GM18870 (cell line): ENCODE measurements around the gene HECW1.

Experiments used
- ATAC-seq: cut with Tn5 transposase; IDR thresholded peaks from one replicate; pipeline ENCODE4 v1.9.1; 2021; ENCODE audit warnings: moderate library complexity; ENCODE audit not compliant: unreplicated experiment

The HECW1 gene

DNA sequence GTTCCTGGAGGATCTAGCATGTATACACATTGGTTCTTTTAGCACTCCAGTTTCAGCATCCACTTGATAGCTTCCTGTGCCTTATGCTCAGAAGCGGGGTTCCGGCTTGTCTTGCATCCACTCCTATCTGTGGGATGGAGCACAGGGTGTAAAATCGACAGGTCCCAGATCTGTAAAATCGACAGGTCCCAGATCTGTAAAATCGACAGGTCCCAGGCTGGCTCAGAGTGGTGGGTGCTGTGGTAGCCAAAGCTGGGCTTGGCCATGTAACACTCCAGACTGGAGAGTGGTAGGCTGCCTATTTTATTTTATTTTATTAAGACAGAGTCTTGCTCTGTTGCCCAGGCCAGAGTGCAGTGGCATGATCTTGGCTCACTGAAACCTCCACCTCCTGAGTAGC, 30.3 kb downstream of the HECW1 start:
- ATAC-seq: no peak

DNA sequence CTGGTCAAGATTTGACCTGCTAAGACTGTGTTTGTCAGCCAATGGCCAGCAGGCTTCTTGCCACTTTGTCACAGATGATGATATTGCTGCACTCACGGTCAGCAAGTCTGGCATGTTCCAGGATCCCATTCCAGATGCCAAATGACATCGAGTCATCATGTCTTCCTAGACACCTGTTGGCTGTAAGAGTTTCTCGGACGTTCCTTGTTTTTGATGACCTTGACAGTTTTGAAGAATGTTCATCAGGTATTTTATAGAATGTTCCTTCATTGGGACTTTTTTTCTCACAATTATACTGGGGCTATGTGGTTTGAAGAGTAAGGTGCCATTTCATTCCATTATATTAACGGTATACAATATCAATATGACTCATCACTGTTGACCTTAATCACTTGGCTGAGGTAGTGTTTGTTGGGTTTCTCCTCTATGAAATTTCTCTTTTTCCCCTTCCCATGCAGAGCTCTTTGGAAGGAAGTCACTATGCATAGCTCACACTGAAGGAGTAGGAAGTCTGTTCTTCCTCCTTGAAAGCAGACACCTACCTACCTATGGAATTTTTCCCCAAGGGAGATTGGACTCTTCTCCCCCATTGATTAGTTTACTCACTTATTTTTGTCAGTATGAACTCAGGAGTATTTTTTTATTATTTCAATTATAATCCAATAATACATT, 31.6 kb downstream of the HECW1 start:
- no peak for ATAC-seq

- ATAC-seq: no peak
Observed at GRCh38 chr7:43148161-43148731, 35.8 kb downstream of the HECW1 start.

DNA sequence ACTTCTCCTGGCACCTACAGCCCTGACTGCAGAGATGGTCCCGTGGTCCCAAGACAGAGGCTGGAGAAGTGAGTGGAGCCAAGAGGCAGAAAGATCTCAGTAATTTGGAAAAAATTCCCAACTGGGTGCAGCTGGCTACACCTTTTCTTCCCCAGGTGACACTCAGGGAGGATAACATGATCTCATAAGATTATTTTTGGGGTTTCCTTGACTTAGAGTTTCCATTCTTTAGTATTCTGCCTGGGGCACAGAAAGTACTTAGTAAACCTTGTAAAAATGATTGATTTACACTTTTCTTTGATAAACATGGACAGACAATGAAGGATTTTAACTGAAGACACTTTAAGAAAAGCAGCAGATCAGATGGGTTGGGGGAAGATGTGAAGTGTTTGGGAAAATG, 38.6 kb downstream of the HECW1 start:
- ATAC-seq: no peak

GRCh38 chr7:43152696-43153095, 40.2 kb downstream of the HECW1 start:
- no peak for ATAC-seq

DNA sequence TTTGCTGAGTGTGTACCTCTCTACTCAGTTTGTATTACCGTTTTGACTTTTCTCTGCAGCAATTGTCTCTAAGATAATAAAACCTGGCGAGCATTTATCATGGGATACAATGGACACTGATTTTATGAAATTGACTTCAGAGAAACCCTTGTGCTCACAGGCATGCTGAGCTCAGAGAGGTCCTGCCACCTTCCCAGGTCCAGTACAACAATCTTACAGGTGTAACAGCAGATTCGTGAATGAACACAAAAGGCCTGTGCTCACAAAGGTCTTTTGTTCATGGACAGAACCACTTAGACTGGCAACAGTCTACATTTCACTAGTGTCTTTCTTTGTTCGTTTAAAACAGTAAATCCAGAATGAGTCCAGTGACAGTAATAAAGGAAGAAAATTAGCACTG, 43.2 kb downstream of the HECW1 start:
- no peak for ATAC-seq

DNA sequence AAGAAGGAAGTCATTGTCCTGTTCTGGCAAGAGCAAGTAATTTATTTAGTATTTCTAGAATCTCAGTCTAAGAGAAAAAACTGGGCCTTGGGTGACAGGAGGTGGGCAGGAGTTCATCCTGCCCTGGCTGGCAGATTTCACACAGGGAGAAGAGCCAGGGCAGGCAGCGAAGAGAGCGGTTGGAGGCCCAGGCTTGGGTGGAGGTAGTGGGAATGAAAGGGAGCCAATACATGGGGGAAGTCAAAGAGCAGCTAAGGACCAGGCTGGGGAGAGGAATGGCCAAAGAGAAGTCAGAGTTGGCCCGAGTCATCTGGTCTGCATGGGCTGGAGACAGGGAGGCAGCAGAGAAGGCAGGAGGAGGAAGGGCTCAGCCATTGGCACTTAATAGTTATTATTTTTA, 51.4 kb downstream of the HECW1 start:
- no peak for ATAC-seq

DNA sequence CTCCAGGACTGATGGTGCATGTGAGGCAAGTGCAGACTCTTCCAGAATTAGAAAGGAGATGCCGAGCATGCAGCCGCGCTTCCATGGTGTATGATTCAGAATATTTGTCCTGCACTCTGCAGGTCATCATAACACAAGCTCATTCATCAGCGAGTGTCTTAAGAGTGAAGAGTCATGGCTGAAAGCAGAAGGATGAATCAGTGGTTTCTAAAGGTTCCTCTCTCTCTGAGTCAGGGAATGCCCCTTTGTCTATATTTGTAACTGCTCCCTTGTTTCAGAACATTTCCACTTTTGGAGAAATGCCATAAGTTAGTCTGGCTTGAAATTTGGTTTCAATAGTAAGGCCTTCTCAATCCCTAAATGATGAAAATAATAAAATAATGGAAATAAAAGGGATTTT, 52.3 kb downstream of the HECW1 start:
- peak; percentile 97 for ATAC-seq

DNA sequence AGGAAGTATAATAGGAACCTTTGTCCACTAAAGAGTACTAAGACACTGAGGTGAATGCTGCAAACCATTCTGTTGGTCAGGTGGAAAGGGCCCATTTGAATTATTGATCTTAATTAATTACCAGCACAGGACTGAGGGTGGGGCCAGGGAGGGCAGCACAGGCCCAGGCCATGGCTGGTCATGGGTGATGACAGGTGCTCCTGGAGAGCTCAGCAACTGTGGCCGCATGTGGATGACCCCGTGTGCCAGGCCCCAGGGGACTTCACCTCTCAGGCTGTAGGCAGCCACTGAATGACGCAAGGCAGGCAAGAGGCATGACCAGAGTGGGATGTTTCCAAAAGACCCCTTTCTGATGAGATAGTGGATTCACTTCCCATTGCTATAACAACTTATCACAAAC, 54.2 kb downstream of the HECW1 start:
- no peak for ATAC-seq

DNA sequence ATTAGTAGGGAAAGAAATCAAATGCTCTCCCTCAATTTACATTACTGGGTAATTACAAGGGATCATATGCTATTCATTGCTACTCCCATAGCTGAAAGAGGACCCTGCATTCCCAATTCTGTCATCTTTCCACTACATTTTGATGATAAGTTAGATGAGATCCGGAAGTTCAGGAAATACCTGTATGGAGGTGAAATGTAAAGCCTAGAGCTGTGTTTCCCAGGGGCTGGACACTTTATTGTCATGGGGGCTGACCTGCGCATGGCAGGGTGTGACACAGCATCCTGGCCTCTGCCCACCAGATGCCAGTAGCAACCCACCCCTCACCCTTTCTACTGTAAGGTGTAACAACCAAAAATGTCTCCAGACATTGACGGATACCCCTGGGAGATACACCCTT, 56.6 kb downstream of the HECW1 start:
- ATAC-seq: no peak

GRCh38 chr7:43170571-43170970, 58.1 kb downstream of the HECW1 start:
- ATAC-seq: no peak

GRCh38 chr7:43175570-43176200, 63.2 kb downstream of the HECW1 start:
- no peak for ATAC-seq

GRCh38 chr7:43179393-43179792, 66.9 kb downstream of the HECW1 start:
- no peak for ATAC-seq

DNA sequence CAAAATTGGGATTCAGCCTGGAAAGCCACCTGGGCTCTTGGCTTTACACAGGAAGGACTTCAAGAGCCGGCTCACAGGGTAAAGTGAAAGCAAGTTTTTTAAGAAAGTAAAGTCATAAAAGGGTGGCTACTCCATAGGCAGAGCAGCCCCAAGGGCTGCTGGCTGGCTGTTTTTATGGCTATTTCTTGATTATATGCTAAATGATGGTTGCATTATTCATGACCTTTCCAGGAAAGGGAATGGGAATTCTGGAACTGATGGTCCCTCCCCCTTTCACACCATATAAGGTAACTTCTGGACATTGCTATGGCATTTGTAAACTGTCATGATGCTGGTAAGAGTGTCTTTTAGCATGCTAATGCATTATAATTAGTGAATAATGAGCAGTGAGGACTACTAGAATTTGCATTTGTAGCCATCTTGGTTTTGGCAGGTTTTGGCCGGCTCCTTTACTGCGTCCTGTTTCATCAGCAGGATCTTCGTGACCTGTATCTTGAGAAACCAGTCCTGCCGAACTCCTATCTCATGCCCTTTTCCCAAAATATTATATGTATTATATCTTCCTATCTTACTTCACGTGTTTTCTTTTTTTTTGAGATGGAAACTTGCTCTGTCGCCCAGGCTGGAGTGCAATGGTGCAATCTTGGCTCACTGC, 80.5 kb downstream of the HECW1 start:
- no peak for ATAC-seq

DNA sequence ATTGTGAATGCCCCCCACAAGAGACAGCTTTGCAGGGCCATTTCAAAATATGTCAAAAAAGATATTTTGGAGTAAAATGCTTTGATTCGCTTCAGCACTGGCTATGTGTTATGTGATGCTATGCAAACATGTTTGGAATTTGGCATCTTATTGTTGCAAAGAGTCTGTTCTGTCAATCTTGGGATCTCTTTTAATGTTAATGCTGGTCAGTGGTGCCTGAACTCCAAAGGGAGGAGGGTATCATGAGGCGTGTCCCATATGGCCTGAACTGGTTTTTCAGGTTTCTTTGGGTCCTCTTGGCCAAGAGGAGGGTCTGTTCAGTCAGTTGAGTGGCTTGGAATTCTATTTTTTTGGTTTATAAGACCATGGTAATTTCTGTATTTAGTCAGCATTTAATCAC, 81.4 kb downstream of the HECW1 start:
- ATAC-seq: no peak

DNA sequence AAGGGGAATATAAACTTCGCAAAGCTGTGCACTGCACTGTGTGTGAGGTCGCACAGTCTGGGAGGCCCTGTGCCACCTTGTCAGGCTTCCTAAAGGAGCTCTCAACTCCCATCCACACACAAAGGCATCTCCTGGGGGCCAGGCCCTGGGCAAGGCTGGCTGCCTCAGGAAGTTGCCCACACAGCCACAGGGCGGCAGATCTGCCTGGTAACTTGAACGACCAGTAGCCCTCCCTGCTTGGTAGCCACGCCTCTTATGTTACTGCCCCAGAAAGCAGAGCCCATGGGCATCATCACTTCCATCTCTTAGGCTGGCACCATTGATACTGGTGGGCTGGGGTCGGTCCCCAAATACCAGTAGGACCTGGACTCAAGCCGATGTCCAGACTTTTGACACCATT, 82.8 kb downstream of the HECW1 start:
- ATAC-seq: no peak

GRCh38 chr7:43195768-43196167, 83.3 kb downstream of the HECW1 start:
- ATAC-seq: no peak

- ATAC-seq: no peak
Observed at GRCh38 chr7:43196379-43196778, 83.9 kb downstream of the HECW1 start.

- no peak for ATAC-seq
Observed at GRCh38 chr7:43198016-43198415, 85.6 kb downstream of the HECW1 start.

GRCh38 chr7:43198599-43199090, 86.2 kb downstream of the HECW1 start:
- no peak for ATAC-seq

- no peak for ATAC-seq
Observed at GRCh38 chr7:43199371-43200160, 87.1 kb downstream of the HECW1 start.
